ENCODE results near the gene RASAL3.

RASAL3 gene

DNA sequence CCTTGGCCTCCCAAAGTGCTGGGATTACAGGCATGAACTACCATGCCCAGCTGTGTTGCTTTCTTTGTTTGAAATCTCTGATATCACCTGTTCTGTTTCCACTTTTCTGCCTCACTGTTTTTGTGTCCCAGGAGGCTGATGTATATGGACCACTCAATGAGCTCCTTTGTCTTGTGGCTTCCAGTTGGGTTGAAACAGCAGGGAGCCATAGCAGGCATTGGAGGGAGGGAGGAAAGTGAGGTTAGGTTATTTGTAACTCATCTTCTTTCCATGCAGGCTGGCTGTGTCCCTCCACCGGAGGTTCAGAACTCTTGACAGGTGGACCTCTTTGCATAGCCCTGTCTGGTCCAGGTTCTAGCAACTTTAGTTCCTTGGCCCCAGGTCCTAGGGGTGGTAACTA lies 37.9 kb upstream of the RASAL3 start:
- H3K4me3 Mint-ChIP-seq: no peak overlapping the region
- no peaks in the 10 kb centered on the region for H3K4me1 Mint-ChIP-seq
- H3K27ac Mint-ChIP-seq: no peak overlapping the region
- peaks cover 15% of the 10 kb centered on the region for H3K27me3 Mint-ChIP-seq (ENCODE audit: low read depth)
- no peaks in the 10 kb centered on the region for H3K36me3 Mint-ChIP-seq (ENCODE audit: low read depth)
- TF ChIP-seq, protein P1, sequence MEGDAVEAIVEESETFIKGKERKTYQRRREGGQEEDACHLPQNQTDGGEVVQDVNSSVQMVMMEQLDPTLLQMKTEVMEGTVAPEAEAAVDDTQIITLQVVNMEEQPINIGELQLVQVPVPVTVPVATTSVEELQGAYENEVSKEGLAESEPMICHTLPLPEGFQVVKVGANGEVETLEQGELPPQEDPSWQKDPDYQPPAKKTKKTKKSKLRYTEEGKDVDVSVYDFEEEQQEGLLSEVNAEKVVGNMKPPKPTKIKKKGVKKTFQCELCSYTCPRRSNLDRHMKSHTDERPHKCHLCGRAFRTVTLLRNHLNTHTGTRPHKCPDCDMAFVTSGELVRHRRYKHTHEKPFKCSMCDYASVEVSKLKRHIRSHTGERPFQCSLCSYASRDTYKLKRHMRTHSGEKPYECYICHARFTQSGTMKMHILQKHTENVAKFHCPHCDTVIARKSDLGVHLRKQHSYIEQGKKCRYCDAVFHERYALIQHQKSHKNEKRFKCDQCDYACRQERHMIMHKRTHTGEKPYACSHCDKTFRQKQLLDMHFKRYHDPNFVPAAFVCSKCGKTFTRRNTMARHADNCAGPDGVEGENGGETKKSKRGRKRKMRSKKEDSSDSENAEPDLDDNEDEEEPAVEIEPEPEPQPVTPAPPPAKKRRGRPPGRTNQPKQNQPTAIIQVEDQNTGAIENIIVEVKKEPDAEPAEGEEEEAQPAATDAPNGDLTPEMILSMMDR (IDR thresholded peaks at IDR 0.05; ENCODE audit: unreplicated experiment in 3 of 3): no peak
- H3K9me3 Mint-ChIP-seq: peaks cover 4% of the 10 kb centered on the region

DNA sequence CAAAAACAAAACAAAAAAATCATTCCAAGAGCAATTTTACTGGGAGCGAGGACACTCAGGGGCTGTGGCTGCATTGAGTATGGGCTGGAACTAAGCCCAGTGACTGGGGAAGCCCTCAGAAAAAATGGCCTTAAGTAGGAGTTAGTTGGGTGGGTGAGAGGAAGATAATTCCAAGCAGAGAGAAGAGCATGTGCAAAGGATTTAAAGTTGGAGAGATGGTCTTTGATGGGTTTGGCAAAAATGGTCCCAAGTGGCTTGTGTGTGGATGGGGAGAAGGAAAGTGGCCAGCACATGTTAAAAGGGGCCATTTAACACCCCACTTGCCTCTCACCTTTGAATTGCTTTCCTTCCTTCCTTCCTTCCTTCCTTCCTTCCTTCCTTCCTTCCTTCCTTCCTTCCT lies 37.3 kb upstream of the RASAL3 start:
- TF ChIP-seq, protein P1 (IDR thresholded peaks at IDR 0.05; ENCODE audit: unreplicated experiment in 3 of 3): no peak
- no peak overlapping the region for H3K27ac Mint-ChIP-seq
- H3K27me3 Mint-ChIP-seq (ENCODE audit: low read depth): peaks cover 13% of the 10 kb centered on the region
- no peaks in the 10 kb centered on the region for H3K4me1 Mint-ChIP-seq
- H3K36me3 Mint-ChIP-seq (ENCODE audit: low read depth): no peaks in the 10 kb centered on the region
- no peak overlapping the region for H3K4me3 Mint-ChIP-seq
- H3K9me3 Mint-ChIP-seq: peaks cover 4% of the 10 kb centered on the region

DNA sequence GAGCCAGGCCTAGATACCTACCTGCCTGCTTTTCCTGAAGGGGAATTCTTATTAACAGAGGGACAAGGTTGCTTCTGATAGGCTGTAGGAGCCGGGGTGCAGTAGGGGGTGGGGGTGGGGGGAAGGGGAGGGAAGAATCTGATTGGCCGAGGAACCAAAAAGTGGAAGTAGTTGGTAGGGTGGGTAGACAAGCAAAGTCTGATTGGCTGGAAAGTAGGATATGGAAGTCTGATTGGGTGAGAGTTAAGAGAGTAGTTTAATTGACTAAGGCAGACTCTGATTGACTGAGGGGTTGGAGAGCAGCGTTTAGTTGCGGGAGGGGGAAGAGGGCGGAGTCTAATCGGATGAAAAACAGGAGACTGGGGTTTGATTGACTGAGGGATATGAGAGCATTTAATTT lies 34.6 kb upstream of the RASAL3 start:
- TF ChIP-seq, protein P1 (IDR thresholded peaks at IDR 0.05; ENCODE audit: unreplicated experiment in 3 of 3): no peak
- no peaks in the 10 kb centered on the region for H3K36me3 Mint-ChIP-seq (ENCODE audit: low read depth)
- H3K4me1 Mint-ChIP-seq: no peaks in the 10 kb centered on the region
- no peak overlapping the region for H3K27ac Mint-ChIP-seq
- peaks cover 8% of the 10 kb centered on the region for H3K9me3 Mint-ChIP-seq
- H3K27me3 Mint-ChIP-seq (ENCODE audit: low read depth): peaks cover 14% of the 10 kb centered on the region
- H3K4me3 Mint-ChIP-seq: no peak overlapping the region

DNA sequence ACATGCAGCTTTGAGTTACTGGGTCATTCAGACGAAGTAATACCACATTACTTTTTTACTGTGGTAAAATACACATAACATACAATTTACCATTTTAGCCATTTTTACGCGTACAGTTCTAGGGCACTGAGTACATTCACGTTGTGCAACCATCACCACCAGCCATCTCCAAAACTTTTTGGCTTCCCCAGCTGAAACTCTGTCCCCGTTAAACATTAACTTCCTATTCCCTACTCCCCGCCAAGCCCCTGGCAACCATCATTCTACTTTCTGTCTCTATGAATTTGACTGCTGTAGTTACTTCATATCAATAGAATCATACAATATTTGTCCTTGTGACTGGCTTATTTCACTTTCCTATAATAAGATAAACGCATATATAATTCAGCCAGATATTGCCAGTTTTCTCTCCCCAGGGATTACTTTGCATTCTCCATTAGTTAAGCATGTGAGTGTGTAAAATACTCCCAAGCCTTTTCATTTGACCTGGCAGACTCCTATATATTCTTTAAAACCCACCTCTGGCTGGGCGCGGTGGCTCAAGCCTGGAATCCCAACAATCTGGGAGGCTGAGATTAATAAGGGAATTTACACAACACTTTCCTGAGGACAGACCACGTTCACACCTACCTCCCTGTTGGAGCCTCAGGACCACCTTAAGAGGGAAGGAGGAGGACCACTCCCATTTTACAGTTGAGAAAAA lies 34.0 kb upstream of the RASAL3 start:
- Mint-ChIP-seq H3K4me1 (no peaks in the 10 kb centered on the region), H3K27me3 (ENCODE audit: low read depth) (peaks cover 14% of the 10 kb centered on the region), H3K9me3 (peaks cover 10% of the 10 kb centered on the region), H3K36me3 (ENCODE audit: low read depth) (no peaks in the 10 kb centered on the region), H3K4me3 (no peak overlapping the region), H3K27ac (no peak overlapping the region)
- TF ChIP-seq, protein P1 (IDR thresholded peaks at IDR 0.05; ENCODE audit: unreplicated experiment in 3 of 3): no peak

DNA sequence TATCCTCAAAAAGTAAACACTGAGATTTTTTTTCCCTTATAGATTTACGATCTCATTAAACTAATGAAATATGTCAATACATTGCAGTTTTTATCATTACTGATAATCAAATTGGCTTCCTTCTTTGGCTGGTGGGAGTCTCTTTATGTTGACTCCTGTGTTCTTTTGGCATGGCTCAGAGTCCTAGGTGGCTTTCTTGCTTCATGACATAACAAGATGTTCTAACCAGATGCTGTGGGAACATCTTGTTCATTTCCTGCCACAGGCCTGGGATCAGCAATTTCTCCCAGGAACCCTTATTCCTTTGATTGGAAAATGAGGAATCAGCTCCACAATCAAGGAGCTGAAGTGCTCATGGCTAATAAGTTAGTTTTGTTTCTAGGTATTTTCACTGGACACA lies 30.8 kb upstream of the RASAL3 start:
- H3K36me3 Mint-ChIP-seq (ENCODE audit: low read depth): no peaks in the 10 kb centered on the region
- H3K27me3 Mint-ChIP-seq (ENCODE audit: low read depth): peaks cover 5% of the 10 kb centered on the region
- TF ChIP-seq, protein P1 (IDR thresholded peaks at IDR 0.05; ENCODE audit: unreplicated experiment in 3 of 3): no peak
- H3K9me3 Mint-ChIP-seq: peaks cover 12% of the 10 kb centered on the region
- H3K4me1 Mint-ChIP-seq: no peaks in the 10 kb centered on the region
- H3K27ac Mint-ChIP-seq: no peak overlapping the region
- no peak overlapping the region for H3K4me3 Mint-ChIP-seq
